NCI-H2227 treated with DMSO at 0.1 percent for 48 hours (cell line): ENCODE measurements around the gene KRT9.
"Not testable (repeated sequence)": the region's sequence is repeated elsewhere in the genome, so short reads cannot be mapped to it uniquely, and the experiment has no call there.

ENCODE experiments used
- DNase-seq: peaks from one replicate; lab custom pipeline; 2025; lab: John Stamatoyannopoulos, UW

Gene KRT9

GRCh38 chr17:41602524-41602923 is 30.7 kb upstream of the KRT9 start:
- DNase-seq, result no peak

- DNase-seq, result no peak
Observed at GRCh38 chr17:41600318-41600717, 28.5 kb upstream of the KRT9 start.

- no peak for DNase-seq
Observed at GRCh38 chr17:41599680-41600079, 27.8 kb upstream of the KRT9 start.

- DNase-seq, result no peak
Observed at GRCh38 chr17:41595585-41595984, 23.7 kb upstream of the KRT9 start.

- no peak for DNase-seq
Observed at GRCh38 chr17:41594363-41594915, 22.6 kb upstream of the KRT9 start.

GRCh38 chr17:41593306-41593981 is 21.6 kb upstream of the KRT9 start:
- no peak for DNase-seq

- no peak for DNase-seq
Observed at GRCh38 chr17:41592601-41593305, 20.9 kb upstream of the KRT9 start.

- DNase-seq, result no peak
Observed at GRCh38 chr17:41589301-41589700, 17.4 kb upstream of the KRT9 start.

GRCh38 chr17:41588126-41588810 is 16.4 kb upstream of the KRT9 start:
- no peak for DNase-seq

GRCh38 chr17:41586863-41587495 is 15.1 kb upstream of the KRT9 start, which contains the start of gene KRT14:
KRT14 (minus strand) TSS chr17:41586895; CDS start chr17:41586834, 61 bp downstream.
- DNase-seq, result no peak

GRCh38 chr17:41585301-41586056 is 13.6 kb upstream of the KRT9 start:
- no peak for DNase-seq

- not testable (repeated sequence) for DNase-seq
Observed at GRCh38 chr17:41584331-41584927, 12.6 kb upstream of the KRT9 start.

GRCh38 chr17:41583137-41584127 is 11.6 kb upstream of the KRT9 start:
- no peak for DNase-seq

- not testable (repeated sequence) for DNase-seq
Observed at GRCh38 chr17:41582061-41582968, 10.5 kb upstream of the KRT9 start.

- no peak for DNase-seq
Observed at GRCh38 chr17:41581366-41582060, 9.7 kb upstream of the KRT9 start.

- no peak for DNase-seq
Observed at GRCh38 chr17:41580687-41581365, 9.0 kb upstream of the KRT9 start.

- DNase-seq, result no peak
Observed at GRCh38 chr17:41580244-41580575, 8.4 kb upstream of the KRT9 start.
